ENCODE measurements around the gene TOMT.
"Not testable (repeated sequence)": the region's sequence is repeated elsewhere in the genome, so short reads cannot be mapped to it uniquely, and the experiment has no call there.

Gene TOMT

GRCh38 chr11:72127923-72128322 is 22.2 kb downstream of the TOMT start:
- no peak for DNase-seq

GRCh38 chr11:72129381-72129780 is 23.7 kb downstream of the TOMT start:
- DNase-seq = no peak

- no peak for DNase-seq
Measured at GRCh38 chr11:72132646-72133045, 26.9 kb downstream of the TOMT start.

GRCh38 chr11:72135473-72135872 is 29.7 kb downstream of the TOMT start, which contains the start of gene FOLR3:
Gene FOLR3 (plus strand): TSS chr11:72135725. CDS start chr11:72135953, 228 bp downstream.
- not testable (repeated sequence) for DNase-seq

GRCh38 chr11:72135891-72136683 is 30.4 kb downstream of the TOMT start:
- DNase-seq = no peak

- DNase-seq = no peak
Measured at GRCh38 chr11:72136684-72137262, 31.0 kb downstream of the TOMT start.

GRCh38 chr11:72138821-72139390 is 33.2 kb downstream of the TOMT start:
- DNase-seq = no peak

- DNase-seq = no peak
Measured at GRCh38 chr11:72139500-72139899, 33.8 kb downstream of the TOMT start.

GRCh38 chr11:72140661-72141060 is 34.9 kb downstream of the TOMT start:
- no peak for DNase-seq

- no peak for DNase-seq
Measured at GRCh38 chr11:72141066-72141465, 35.3 kb downstream of the TOMT start.

GRCh38 chr11:72142086-72142485 is 36.4 kb downstream of the TOMT start:
- DNase-seq = not testable (repeated sequence)

- DNase-seq = not testable (repeated sequence)
Measured at GRCh38 chr11:72142543-72142942, 36.8 kb downstream of the TOMT start.

GRCh38 chr11:72144807-72145565 is 39.3 kb downstream of the TOMT start:
- no peak for DNase-seq

- no peak for DNase-seq
Measured at GRCh38 chr11:72146625-72147024, 40.9 kb downstream of the TOMT start.

- no peak for DNase-seq
Measured at GRCh38 chr11:72150882-72151281, 45.2 kb downstream of the TOMT start.

- DNase-seq = not testable (repeated sequence)
Measured at GRCh38 chr11:72153874-72154273, 48.1 kb downstream of the TOMT start.

GRCh38 chr11:72154816-72155215 is 49.1 kb downstream of the TOMT start:
- no peak for DNase-seq

- no peak for DNase-seq
Measured at GRCh38 chr11:72155751-72156150, 50.0 kb downstream of the TOMT start.

GRCh38 chr11:72157131-72157530 is 51.4 kb downstream of the TOMT start:
- no peak for DNase-seq

Data from SHP77 treated with DMSO at 0.1 percent for 48 hours (cell line).